ENCODE results near the gene AATK. TPM values are rescaled to one million over a fixed set of nuclear protein-coding genes. Genes with fewer than 3 reads are reported as not detected.

The AATK gene
- total and polyA plus RNA-seq, 9 of the 15 experiments (the other 6 are each of a cell fraction or from before 2014, with no cell fraction given) = 0.11 to 0.55 (median 0.38) TPM; not detected in 5

DNA sequence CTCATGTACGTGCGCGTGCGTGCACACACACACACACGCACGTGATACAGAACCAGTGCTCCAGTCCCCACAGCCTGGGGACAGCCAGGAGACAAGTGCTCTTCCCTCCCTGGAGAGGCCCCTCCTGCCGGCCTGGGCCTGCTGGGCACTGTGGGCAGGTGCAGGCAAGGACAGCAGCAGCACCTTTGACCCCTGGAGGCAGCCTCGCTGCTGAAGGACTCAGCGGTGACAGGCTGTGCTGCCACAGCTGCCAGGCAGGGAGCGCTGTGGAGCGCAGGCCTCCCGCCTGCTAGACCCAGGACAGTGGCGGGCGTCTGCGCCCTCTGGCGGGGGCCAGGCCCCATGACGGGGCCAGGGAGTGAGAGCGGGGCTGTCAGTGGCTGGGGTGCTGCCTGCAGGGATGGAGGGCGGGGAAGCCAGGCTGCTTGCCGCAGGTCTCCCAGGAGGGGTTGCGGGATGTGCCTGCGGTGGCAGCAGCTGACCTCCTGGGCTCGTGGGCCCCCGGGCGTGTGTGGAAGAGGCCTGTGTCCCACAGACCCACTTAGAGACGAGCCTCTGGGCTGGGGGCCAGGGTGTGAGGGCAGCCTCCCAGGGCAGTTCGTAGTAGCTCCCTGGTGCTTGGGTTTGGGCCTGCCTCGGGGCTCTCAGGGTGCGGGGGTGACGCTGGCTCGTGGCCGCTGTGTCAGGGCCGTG is 64.3 kb downstream of the AATK start (continued):
- TF ChIP-seq, protein P1, sequence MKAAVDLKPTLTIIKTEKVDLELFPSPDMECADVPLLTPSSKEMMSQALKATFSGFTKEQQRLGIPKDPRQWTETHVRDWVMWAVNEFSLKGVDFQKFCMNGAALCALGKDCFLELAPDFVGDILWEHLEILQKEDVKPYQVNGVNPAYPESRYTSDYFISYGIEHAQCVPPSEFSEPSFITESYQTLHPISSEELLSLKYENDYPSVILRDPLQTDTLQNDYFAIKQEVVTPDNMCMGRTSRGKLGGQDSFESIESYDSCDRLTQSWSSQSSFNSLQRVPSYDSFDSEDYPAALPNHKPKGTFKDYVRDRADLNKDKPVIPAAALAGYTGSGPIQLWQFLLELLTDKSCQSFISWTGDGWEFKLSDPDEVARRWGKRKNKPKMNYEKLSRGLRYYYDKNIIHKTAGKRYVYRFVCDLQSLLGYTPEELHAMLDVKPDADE (conservative IDR thresholded peaks at IDR 0.05; ENCODE audit: control insufficient read depth, low read depth, low read length) = no peak
- TF ChIP-seq FOSL1 (tag; conservative IDR thresholded peaks at IDR 0.05) (no peak), HNRNPUL1 (IDR thresholded peaks at IDR 0.05; ENCODE audit: low read length) (no peak), PTRF (tag; IDR thresholded peaks at IDR 0.05) (no peak), ARNT (IDR thresholded peaks at IDR 0.05) (no peak; a peak in 1 of 4 replicates), RAD51 (IDR thresholded peaks at IDR 0.05; ENCODE audit: borderline replicate concordance, low read depth) (no peak), RFX1 (IDR thresholded peaks at IDR 0.05) (no peak), GTF2F1 (IDR thresholded peaks at IDR 0.05; ENCODE audit: low read depth, low read length) (no peak), TOE1 (IDR thresholded peaks at IDR 0.05; ENCODE audit: borderline replicate concordance) (no peak), TOE1 (CRISPR knock-in tag; IDR thresholded peaks at IDR 0.05; ENCODE audit: borderline replicate concordance, low read depth) (no peak)
- TF ChIP-seq, protein P2, sequence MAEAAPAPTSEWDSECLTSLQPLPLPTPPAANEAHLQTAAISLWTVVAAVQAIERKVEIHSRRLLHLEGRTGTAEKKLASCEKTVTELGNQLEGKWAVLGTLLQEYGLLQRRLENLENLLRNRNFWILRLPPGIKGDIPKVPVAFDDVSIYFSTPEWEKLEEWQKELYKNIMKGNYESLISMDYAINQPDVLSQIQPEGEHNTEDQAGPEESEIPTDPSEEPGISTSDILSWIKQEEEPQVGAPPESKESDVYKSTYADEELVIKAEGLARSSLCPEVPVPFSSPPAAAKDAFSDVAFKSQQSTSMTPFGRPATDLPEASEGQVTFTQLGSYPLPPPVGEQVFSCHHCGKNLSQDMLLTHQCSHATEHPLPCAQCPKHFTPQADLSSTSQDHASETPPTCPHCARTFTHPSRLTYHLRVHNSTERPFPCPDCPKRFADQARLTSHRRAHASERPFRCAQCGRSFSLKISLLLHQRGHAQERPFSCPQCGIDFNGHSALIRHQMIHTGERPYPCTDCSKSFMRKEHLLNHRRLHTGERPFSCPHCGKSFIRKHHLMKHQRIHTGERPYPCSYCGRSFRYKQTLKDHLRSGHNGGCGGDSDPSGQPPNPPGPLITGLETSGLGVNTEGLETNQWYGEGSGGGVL (CRISPR knock-in tag; IDR thresholded peaks at IDR 0.05) = no peak
- TF ChIP-seq, protein P3, sequence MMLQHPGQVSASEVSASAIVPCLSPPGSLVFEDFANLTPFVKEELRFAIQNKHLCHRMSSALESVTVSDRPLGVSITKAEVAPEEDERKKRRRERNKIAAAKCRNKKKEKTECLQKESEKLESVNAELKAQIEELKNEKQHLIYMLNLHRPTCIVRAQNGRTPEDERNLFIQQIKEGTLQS (IDR thresholded peaks at IDR 0.05) = no peak
- TF ChIP-seq, protein P3 (CRISPR knock-in tag; conservative IDR thresholded peaks at IDR 0.05) = no peak
- TF ChIP-seq, protein P4, sequence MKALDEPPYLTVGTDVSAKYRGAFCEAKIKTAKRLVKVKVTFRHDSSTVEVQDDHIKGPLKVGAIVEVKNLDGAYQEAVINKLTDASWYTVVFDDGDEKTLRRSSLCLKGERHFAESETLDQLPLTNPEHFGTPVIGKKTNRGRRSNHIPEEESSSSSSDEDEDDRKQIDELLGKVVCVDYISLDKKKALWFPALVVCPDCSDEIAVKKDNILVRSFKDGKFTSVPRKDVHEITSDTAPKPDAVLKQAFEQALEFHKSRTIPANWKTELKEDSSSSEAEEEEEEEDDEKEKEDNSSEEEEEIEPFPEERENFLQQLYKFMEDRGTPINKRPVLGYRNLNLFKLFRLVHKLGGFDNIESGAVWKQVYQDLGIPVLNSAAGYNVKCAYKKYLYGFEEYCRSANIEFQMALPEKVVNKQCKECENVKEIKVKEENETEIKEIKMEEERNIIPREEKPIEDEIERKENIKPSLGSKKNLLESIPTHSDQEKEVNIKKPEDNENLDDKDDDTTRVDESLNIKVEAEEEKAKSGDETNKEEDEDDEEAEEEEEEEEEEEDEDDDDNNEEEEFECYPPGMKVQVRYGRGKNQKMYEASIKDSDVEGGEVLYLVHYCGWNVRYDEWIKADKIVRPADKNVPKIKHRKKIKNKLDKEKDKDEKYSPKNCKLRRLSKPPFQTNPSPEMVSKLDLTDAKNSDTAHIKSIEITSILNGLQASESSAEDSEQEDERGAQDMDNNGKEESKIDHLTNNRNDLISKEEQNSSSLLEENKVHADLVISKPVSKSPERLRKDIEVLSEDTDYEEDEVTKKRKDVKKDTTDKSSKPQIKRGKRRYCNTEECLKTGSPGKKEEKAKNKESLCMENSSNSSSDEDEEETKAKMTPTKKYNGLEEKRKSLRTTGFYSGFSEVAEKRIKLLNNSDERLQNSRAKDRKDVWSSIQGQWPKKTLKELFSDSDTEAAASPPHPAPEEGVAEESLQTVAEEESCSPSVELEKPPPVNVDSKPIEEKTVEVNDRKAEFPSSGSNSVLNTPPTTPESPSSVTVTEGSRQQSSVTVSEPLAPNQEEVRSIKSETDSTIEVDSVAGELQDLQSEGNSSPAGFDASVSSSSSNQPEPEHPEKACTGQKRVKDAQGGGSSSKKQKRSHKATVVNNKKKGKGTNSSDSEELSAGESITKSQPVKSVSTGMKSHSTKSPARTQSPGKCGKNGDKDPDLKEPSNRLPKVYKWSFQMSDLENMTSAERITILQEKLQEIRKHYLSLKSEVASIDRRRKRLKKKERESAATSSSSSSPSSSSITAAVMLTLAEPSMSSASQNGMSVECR (CRISPR knock-in tag; IDR thresholded peaks at IDR 0.05) = peak; percentile 60
